HCEC 1CT (cell line): ENCODE measurements around the gene RFTN1.

Experiments
- DNase-seq: peaks from one replicate; pipeline ENCODE4 v3.0.0-alpha.2; 2017

Gene RFTN1

GRCh38 chr3:16528106-16528505 lies 14.6 kb upstream of the RFTN1 start:
- no peak for DNase-seq

GRCh38 chr3:16524196-16524595 lies 10.7 kb upstream of the RFTN1 start:
- no peak for DNase-seq

- DNase-seq: peak; percentile 22
Measured at GRCh38 chr3:16523778-16524177, 10.3 kb upstream of the RFTN1 start.

GRCh38 chr3:16522834-16523233 lies 9.3 kb upstream of the RFTN1 start:
- DNase-seq: no peak

GRCh38 chr3:16520970-16521881 lies 7.7 kb upstream of the RFTN1 start:
- DNase-seq: no peak

- no peak for DNase-seq
Measured at GRCh38 chr3:16520241-16520969, 6.9 kb upstream of the RFTN1 start.

GRCh38 chr3:16516695-16517481 lies 3.4 kb upstream of the RFTN1 start:
- peak; percentile 56 for DNase-seq

- DNase-seq: no peak
Measured at GRCh38 chr3:16515885-16516420, 2.5 kb upstream of the RFTN1 start.

GRCh38 chr3:16514755-16515353 lies 1.4 kb upstream of the RFTN1 start:
- no peak for DNase-seq

- DNase-seq: no peak
Measured at GRCh38 chr3:16514021-16514700, 662 bp upstream of the RFTN1 start.

GRCh38 chr3:16512435-16513140 lies 911 bp downstream of the RFTN1 start:
- DNase-seq: no peak

- DNase-seq: peak; percentile 83
Measured at GRCh38 chr3:16511681-16512434, 1.6 kb downstream of the RFTN1 start.

- DNase-seq: no peak
Measured at GRCh38 chr3:16510620-16511319, 2.7 kb downstream of the RFTN1 start.

GRCh38 chr3:16509721-16510619 lies 3.5 kb downstream of the RFTN1 start:
- no peak for DNase-seq

- no peak for DNase-seq
Measured at GRCh38 chr3:16508591-16508995, 4.9 kb downstream of the RFTN1 start.

- no peak for DNase-seq
Measured at GRCh38 chr3:16508243-16508578, 5.3 kb downstream of the RFTN1 start.

GRCh38 chr3:16507578-16508242 lies 5.8 kb downstream of the RFTN1 start:
- DNase-seq: no peak

- no peak for DNase-seq
Measured at GRCh38 chr3:16506884-16507577, 6.5 kb downstream of the RFTN1 start.
